Osteocyte (in vitro differentiated cells): ENCODE results near the gene ZNF554. TPM values are rescaled to one million over a fixed set of nuclear protein-coding genes. Genes with fewer than 3 reads are reported as not detected.
"Not testable (repeated sequence)": the region's sequence is repeated elsewhere in the genome, so short reads cannot be mapped to it uniquely, and the experiment has no call there.

Source experiments
- DNase-seq: peaks from one replicate; pipeline ENCODE4 v3.0.0; 2021; ENCODE audit warnings: mixed read lengths; ENCODE audit not compliant: unreplicated experiment; ENCODE audit errors: extremely low spot score
- H3K27ac Mint-ChIP-seq: one replicate; pipeline ENCODE4 v1.8.0; 2021; ENCODE audit warnings: mild to moderate bottlenecking, mixed read lengths; ENCODE audit not compliant: unreplicated experiment
- H3K27me3 Mint-ChIP-seq: one replicate; pipeline ENCODE4 v1.8.0; 2021; ENCODE audit warnings: mixed read lengths; ENCODE audit not compliant: unreplicated experiment
- H3K36me3 Mint-ChIP-seq: one replicate; pipeline ENCODE4 v1.8.0; 2021; ENCODE audit warnings: mixed read lengths; ENCODE audit not compliant: unreplicated experiment
- H3K4me1 Mint-ChIP-seq: one replicate; pipeline ENCODE4 v1.8.0; 2021; ENCODE audit warnings: mixed read lengths; ENCODE audit not compliant: unreplicated experiment
- H3K4me3 Mint-ChIP-seq: one replicate; pipeline ENCODE4 v1.8.0; 2021; ENCODE audit warnings: mild to moderate bottlenecking, moderate library complexity, mixed read lengths; ENCODE audit not compliant: unreplicated experiment
- H3K9me3 Mint-ChIP-seq: one replicate; pipeline ENCODE4 v1.8.0; 2021; ENCODE audit warnings: mixed read lengths; ENCODE audit not compliant: unreplicated experiment
- total RNA-seq: library from RNA; stranded (reverse); gene quantifications from 2 replicates; pipeline ENCODE4 v1.2.1, GENCODE V29; 2021
- TF ChIP-seq, protein P1 (sequence below): fragments of 200-600 bp; sonication (generic); IDR thresholded peaks from 2 replicates; pipeline ENCODE4 v1.5.0; 2021; ENCODE audit warnings: antibody characterized with exemption, mild to moderate bottlenecking, moderate library complexity

The ZNF554 gene
- total RNA-seq, 1 donor from 2014 or later: 7.4 TPM

DNA sequence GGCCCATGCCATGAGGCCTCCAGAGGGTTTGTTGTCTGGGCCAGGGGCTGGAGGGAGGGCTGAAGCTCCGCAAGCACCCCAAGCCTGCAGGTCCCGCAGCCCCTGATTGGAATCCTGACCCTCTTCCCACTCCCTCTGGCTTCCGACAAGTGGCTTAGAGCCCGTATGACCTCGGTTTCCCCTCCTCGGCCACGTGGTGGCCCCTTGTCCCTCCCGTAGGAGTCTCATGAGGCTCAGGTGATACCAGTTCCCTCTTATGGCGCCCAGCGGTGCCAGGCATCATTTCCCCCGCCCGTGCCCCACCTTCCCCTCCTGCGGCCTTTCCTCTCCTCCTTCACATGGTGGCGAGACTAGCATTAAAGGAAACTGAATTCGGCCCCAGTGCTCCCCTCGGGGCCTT lies 28.2 kb upstream of the ZNF554 start:
- Mint-ChIP-seq H3K4me1 (peaks cover 3% of the 10 kb centered on the region), H3K4me3 (no peak overlapping the region), H3K27ac (no peak overlapping the region), H3K9me3 (no peaks in the 10 kb centered on the region), H3K27me3 (no peaks in the 10 kb centered on the region), H3K36me3 (peaks cover 8% of the 10 kb centered on the region)
- no peak for DNase-seq
- TF ChIP-seq, protein P1, sequence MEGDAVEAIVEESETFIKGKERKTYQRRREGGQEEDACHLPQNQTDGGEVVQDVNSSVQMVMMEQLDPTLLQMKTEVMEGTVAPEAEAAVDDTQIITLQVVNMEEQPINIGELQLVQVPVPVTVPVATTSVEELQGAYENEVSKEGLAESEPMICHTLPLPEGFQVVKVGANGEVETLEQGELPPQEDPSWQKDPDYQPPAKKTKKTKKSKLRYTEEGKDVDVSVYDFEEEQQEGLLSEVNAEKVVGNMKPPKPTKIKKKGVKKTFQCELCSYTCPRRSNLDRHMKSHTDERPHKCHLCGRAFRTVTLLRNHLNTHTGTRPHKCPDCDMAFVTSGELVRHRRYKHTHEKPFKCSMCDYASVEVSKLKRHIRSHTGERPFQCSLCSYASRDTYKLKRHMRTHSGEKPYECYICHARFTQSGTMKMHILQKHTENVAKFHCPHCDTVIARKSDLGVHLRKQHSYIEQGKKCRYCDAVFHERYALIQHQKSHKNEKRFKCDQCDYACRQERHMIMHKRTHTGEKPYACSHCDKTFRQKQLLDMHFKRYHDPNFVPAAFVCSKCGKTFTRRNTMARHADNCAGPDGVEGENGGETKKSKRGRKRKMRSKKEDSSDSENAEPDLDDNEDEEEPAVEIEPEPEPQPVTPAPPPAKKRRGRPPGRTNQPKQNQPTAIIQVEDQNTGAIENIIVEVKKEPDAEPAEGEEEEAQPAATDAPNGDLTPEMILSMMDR: no peak

DNA sequence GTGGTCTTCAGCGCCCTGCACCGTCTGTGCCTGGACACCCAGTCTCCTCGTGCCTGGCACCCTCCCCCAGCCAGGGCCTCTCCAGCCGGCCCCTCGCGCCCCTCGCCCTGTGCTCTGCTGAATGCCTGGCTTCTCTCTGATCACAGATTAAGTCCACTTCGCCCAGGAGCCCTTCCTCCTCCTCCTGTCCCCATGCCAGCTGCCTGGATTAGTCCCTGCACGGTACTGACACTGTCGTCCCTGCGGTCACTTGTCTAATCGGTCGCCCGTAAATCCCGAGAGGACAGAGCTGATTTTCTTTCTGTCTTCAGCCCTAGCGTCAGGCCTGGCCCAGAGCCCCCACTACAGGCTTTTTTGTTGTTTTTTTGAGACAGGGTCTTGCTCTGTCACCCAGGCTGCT lies 27.8 kb upstream of the ZNF554 start:
- H3K4me1 Mint-ChIP-seq: peaks cover 3% of the 10 kb centered on the region
- H3K27me3 Mint-ChIP-seq: no peaks in the 10 kb centered on the region
- H3K36me3 Mint-ChIP-seq: peaks cover 8% of the 10 kb centered on the region
- no peak overlapping the region for H3K27ac Mint-ChIP-seq
- H3K4me3 Mint-ChIP-seq: no peak overlapping the region
- TF ChIP-seq, protein P1: no peak
- no peak for DNase-seq
- H3K9me3 Mint-ChIP-seq: no peaks in the 10 kb centered on the region

DNA sequence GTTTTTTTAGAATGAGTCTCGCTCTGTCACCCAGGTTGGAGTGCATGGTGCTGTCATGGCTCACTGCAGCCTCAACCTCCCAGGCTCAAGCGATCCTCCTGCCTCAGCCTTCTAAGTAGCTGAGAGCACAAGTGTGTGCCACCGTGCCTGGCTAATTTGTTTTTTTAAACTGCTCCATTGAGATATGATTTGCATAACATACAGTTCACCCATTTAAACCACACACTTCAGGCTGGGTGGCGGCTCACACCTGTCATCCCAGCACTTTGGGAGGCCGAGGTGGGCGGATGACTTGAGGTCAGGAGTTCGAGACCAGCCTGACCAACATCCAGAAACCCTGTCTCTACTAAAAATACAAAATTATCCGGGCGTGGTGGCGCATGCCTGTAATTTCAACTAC lies 27.0 kb upstream of the ZNF554 start:
- H3K27ac Mint-ChIP-seq, H3K27me3 Mint-ChIP-seq, H3K9me3 Mint-ChIP-seq, H3K36me3 Mint-ChIP-seq, H3K4me1 Mint-ChIP-seq, H3K4me3 Mint-ChIP-seq, DNase-seq: not testable (repeated sequence)

DNA sequence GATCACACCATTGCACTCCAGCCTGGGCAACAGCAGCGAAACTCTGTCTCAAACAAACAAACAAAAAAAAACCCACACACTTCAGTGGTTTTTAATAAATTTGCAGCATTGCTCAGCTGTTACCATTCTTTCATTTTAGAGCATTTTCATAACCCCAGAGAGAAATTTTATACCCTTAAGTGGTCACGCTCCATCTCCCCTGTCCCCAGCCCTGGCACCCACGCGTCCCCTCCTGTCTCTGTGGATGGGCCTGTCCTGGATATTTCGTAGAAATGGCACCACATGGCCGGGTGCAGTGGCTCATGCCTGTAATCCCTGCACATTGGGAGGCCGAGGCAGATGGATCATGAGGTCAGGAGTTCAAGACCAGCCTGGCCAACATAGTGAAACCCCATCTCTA lies 26.5 kb upstream of the ZNF554 start:
- Mint-ChIP-seq H3K27ac (no peak overlapping the region), H3K27me3 (no peaks in the 10 kb centered on the region), H3K4me1 (no peaks in the 10 kb centered on the region), H3K36me3 (peaks cover 8% of the 10 kb centered on the region), H3K9me3 (no peaks in the 10 kb centered on the region), H3K4me3 (no peak overlapping the region)
- TF ChIP-seq, protein P1: no peak
- DNase-seq: no peak

DNA sequence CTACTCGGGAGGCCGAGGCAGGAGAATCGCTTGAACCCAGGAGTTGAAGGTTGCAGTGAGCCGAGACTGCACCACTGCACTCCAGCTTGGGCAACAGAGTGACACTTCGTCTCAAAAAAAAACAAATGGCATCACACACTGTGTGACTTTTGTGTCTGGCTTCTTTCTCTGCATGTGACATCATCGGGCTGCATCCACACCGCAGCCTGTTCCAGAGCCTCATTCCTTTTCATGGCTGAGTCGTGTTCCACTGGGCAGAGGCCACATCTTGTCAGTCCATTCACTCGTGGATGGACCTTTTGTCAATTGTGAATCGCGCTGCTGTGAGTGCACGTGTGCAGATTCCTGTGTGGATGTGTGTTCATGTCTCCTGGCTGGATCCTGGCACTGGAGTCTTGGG lies 26.1 kb upstream of the ZNF554 start:
- TF ChIP-seq, protein P1: no peak

More for the DNA sequence above, 26.1 kb upstream of the ZNF554 start:
- Mint-ChIP-seq H3K4me3 (no peak overlapping the region), H3K4me1 (no peaks in the 10 kb centered on the region), H3K36me3 (peaks cover 8% of the 10 kb centered on the region), H3K27me3 (no peaks in the 10 kb centered on the region), H3K27ac (no peak overlapping the region), H3K9me3 (no peaks in the 10 kb centered on the region)
- DNase-seq: no peak
